Inferior parietal cortex (tissue), 1 donor: ENCODE measurements around the gene TOPBP1.
A peak's percentile ranks its signal among the peaks of the same experiment; 100 is the strongest.
"Not testable (repeated sequence)": the region's sequence is repeated elsewhere in the genome, so short reads cannot be mapped to it uniquely, and the experiment has no call there.

ENCODE experiments used
- DNase-seq: peaks from one replicate; pipeline ENCODE4 v3.0.0-alpha.2; 2016; ENCODE audit errors: extremely low spot score

The TOPBP1 gene

GRCh38 chr3:133674290-133674919 is 12.7 kb upstream of the TOPBP1 start:
- DNase-seq = peak; percentile 15

GRCh38 chr3:133673746-133674145 is 12.0 kb upstream of the TOPBP1 start:
- DNase-seq = no peak

- no peak for DNase-seq
Observed at GRCh38 chr3:133672461-133672860, 10.7 kb upstream of the TOPBP1 start.

GRCh38 chr3:133670525-133670995 is 8.8 kb upstream of the TOPBP1 start:
- no peak for DNase-seq

GRCh38 chr3:133669949-133670524 is 8.3 kb upstream of the TOPBP1 start:
- no peak for DNase-seq

GRCh38 chr3:133667118-133667517 is 5.4 kb upstream of the TOPBP1 start:
- no peak for DNase-seq

- DNase-seq = not testable (repeated sequence)
Observed at GRCh38 chr3:133665188-133665587, 3.4 kb upstream of the TOPBP1 start.

GRCh38 chr3:133663569-133664313 is 2.0 kb upstream of the TOPBP1 start:
- peak; percentile 85 for DNase-seq

- peak; percentile 47 for DNase-seq
Observed at GRCh38 chr3:133662278-133662651, 524 bp upstream of the TOPBP1 start.

GRCh38 chr3:133659806-133660205 is 1.9 kb downstream of the TOPBP1 start:
- DNase-seq = no peak

- no peak for DNase-seq
Observed at GRCh38 chr3:133655731-133656515, 5.8 kb downstream of the TOPBP1 start.

GRCh38 chr3:133649486-133650068 is 12.2 kb downstream of the TOPBP1 start:
- no peak for DNase-seq

- no peak for DNase-seq
Observed at GRCh38 chr3:133644768-133645167, 17.0 kb downstream of the TOPBP1 start.

GRCh38 chr3:133643611-133644010 is 18.1 kb downstream of the TOPBP1 start:
- no peak for DNase-seq

- DNase-seq = no peak
Observed at GRCh38 chr3:133641254-133641653, 20.5 kb downstream of the TOPBP1 start.

- DNase-seq = no peak
Observed at GRCh38 chr3:133633439-133633838, 28.3 kb downstream of the TOPBP1 start.

GRCh38 chr3:133629146-133629545 is 32.6 kb downstream of the TOPBP1 start:
- no peak for DNase-seq

- no peak for DNase-seq
Observed at GRCh38 chr3:133627789-133628188, 34.0 kb downstream of the TOPBP1 start.

GRCh38 chr3:133620066-133620784 is 41.5 kb downstream of the TOPBP1 start:
- DNase-seq = no peak

GRCh38 chr3:133611534-133611933 is 50.2 kb downstream of the TOPBP1 start:
- no peak for DNase-seq

GRCh38 chr3:133610031-133610430 is 51.7 kb downstream of the TOPBP1 start:
- no peak for DNase-seq
